ENCODE data around the gene RUFY3. TPM values are rescaled to one million over a fixed set of nuclear protein-coding genes. Genes with fewer than 3 reads are reported as not detected.

The RUFY3 gene
- total and polyA plus RNA-seq, 2 of the 13 experiments (the other 11 are each of a cell fraction or from before 2014, with no cell fraction given) = 17.9 to 25.3 TPM

GRCh38 chr4:70838666-70839588, 117.2 kb downstream of the RUFY3 start (continued):
- TF ChIP-seq, protein P1, sequence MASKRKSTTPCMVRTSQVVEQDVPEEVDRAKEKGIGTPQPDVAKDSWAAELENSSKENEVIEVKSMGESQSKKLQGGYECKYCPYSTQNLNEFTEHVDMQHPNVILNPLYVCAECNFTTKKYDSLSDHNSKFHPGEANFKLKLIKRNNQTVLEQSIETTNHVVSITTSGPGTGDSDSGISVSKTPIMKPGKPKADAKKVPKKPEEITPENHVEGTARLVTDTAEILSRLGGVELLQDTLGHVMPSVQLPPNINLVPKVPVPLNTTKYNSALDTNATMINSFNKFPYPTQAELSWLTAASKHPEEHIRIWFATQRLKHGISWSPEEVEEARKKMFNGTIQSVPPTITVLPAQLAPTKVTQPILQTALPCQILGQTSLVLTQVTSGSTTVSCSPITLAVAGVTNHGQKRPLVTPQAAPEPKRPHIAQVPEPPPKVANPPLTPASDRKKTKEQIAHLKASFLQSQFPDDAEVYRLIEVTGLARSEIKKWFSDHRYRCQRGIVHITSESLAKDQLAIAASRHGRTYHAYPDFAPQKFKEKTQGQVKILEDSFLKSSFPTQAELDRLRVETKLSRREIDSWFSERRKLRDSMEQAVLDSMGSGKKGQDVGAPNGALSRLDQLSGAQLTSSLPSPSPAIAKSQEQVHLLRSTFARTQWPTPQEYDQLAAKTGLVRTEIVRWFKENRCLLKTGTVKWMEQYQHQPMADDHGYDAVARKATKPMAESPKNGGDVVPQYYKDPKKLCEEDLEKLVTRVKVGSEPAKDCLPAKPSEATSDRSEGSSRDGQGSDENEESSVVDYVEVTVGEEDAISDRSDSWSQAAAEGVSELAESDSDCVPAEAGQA (IDR thresholded peaks at IDR 0.05; ENCODE audit: low read depth) = no peak
- TF ChIP-seq, protein P1 (CRISPR knock-in tag; IDR thresholded peaks at IDR 0.05; ENCODE audit: borderline replicate concordance) = no peak; the same call in 1 of the 2 replicates
- no peak for TF ChIP-seq ZBTB40 (IDR thresholded peaks at IDR 0.05)
- peak; percentile 59 for TF ChIP-seq ZBTB40 (CRISPR knock-in tag; IDR thresholded peaks at IDR 0.05)
- TF ChIP-seq MXD4 (CRISPR knock-in tag; IDR thresholded peaks at IDR 0.05) = no peak; the same call in 1 of the 2 replicates
- TF ChIP-seq NR2F6 (IDR thresholded peaks at IDR 0.05) = no peak
- TF ChIP-seq NR2F6 (CRISPR knock-in tag; IDR thresholded peaks at IDR 0.05) = 0 out of 2 replicates have a peak, but pooled peaks have one; percentile 13
- TF ChIP-seq, protein P2, sequence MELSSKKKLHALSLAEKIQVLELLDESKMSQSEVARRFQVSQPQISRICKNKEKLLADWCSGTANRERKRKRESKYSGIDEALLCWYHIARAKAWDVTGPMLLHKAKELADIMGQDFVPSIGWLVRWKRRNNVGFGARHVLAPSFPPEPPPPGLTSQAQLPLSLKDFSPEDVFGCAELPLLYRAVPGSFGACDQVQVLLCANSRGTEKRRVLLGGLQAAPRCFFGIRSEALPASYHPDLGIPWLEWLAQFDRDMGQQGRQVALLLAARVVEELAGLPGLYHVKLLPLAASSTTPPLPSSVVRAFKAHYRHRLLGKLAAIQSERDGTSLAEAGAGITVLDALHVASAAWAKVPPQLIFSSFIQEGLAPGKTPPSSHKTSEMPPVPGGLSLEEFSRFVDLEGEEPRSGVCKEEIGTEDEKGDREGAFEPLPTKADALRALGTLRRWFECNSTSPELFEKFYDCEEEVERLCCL (CRISPR knock-in tag; IDR thresholded peaks at IDR 0.05; ENCODE audit: borderline replicate concordance) = no peak
- TF ChIP-seq KLF6 (CRISPR knock-in tag; IDR thresholded peaks at IDR 0.05) = peak; percentile 25; the same call in 1 of the 2 replicates
- no peak for TF ChIP-seq U2AF1 (optimal IDR thresholded peaks at IDR 0.05; ENCODE audit: low read depth, low read length)
- no peak for TF ChIP-seq CEBPB (IDR thresholded peaks at IDR 0.05; ENCODE audit: borderline replicate concordance, low read depth, low read length)
- TF ChIP-seq ZNF720 (CRISPR knock-in tag; IDR thresholded peaks at IDR 0.05) = no peak
- TF ChIP-seq PITX1 (CRISPR knock-in tag; IDR thresholded peaks at IDR 0.05) = 0 out of 2 replicates have a peak, but pooled peaks have one; percentile 20
